Stimulated activated memory B cell treated with anti-CD40 and anti-IgM and Interleukin-4, amounts not matched to agents 10 μg/mL and 1 μg/mL and 100 μg/mL, for 72 hours (primary cell): ENCODE measurements around the gene CACNA1G.

Experiments
- ATAC-seq: fragments of 150-1000 bp; cut with Tn5 transposase; 2 replicates; pipeline ENCODE4 v1.10.0; 2021
- H3K27ac Mint-ChIP-seq: one replicate; pipeline ENCODE4 v1.8.0; 2022; ENCODE audit warnings: mild to moderate bottlenecking, mixed read lengths
- H3K27me3 Mint-ChIP-seq: one replicate; pipeline ENCODE4 v1.8.0; 2022; ENCODE audit warnings: mixed read lengths
- H3K36me3 Mint-ChIP-seq: one replicate; pipeline ENCODE4 v1.8.0; 2022; ENCODE audit warnings: mixed read lengths
- H3K4me1 Mint-ChIP-seq: one replicate; pipeline ENCODE4 v1.8.0; 2022; ENCODE audit warnings: mixed read lengths
- H3K4me3 Mint-ChIP-seq: one replicate; pipeline ENCODE4 v1.8.0; 2022; ENCODE audit warnings: mild to moderate bottlenecking, moderate library complexity, mixed read lengths
- H3K9me3 Mint-ChIP-seq: one replicate; pipeline ENCODE4 v1.8.0; 2022; ENCODE audit warnings: mixed read lengths

CACNA1G gene

DNA sequence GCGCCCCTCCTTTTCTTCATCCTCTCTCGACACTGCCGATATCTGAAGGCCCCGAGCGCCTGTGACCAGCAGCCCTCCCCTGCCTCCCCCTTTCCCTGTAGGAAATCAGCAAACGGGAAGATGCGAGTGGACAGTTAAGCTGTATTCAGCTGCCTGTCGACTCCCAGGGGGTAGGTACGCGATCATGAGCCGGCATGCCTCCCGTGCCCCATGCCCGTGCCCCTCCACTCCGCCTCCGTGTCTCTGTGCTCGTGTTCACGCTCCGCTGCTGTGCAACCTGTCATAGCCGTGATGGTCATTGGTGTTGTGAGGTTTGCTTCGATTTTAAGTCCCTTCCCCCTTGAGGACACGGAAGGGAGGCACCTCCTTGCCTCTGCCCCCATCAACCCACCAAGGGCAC lies 34.4 kb downstream of the CACNA1G start:
- H3K9me3 Mint-ChIP-seq: no peaks in the 10 kb centered on the region
- no peak overlapping the region for H3K27ac Mint-ChIP-seq
- peaks cover 6% of the 10 kb centered on the region for H3K4me1 Mint-ChIP-seq
- no peak overlapping the region for H3K4me3 Mint-ChIP-seq
- no peaks in the 10 kb centered on the region for H3K36me3 Mint-ChIP-seq
- H3K27me3 Mint-ChIP-seq: peaks cover 68% of the 10 kb centered on the region
- no peak for ATAC-seq

- no peak overlapping the region for H3K27ac Mint-ChIP-seq
- peaks cover 6% of the 10 kb centered on the region for H3K4me1 Mint-ChIP-seq
- ATAC-seq: no peak
These were observed 35.9 kb downstream of the CACNA1G start for GRCh38 chr17:50596191-50597037.

DNA sequence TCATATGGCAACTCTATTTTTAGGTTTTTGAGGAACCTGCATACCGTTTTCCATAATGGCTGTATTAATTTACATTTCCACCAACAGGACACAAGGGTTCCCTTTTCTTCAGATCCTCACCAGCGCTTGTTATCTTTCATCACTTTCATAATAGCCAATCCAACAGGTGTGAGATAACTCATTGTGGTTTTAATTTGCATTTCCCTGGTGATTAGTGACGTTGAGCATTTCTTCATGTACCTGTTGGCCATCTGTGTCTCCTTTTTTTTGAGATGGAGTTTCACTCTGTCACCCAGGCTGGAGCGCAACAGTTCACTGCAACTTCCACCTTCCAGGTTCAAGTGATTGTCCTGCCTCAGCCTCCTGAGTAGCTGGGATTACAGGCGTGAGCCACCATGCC lies 38.0 kb downstream of the CACNA1G start:
- Mint-ChIP-seq H3K27ac (no peak overlapping the region), H3K36me3 (no peaks in the 10 kb centered on the region), H3K4me3 (no peak overlapping the region), H3K4me1 (peaks cover 6% of the 10 kb centered on the region), H3K9me3 (no peaks in the 10 kb centered on the region), H3K27me3 (peaks cover 76% of the 10 kb centered on the region)
- no peak for ATAC-seq

More at GRCh38 chr17:50596191-50597037, 35.9 kb downstream of the CACNA1G start:
- H3K4me3 Mint-ChIP-seq: no peak overlapping the region
- no peaks in the 10 kb centered on the region for H3K9me3 Mint-ChIP-seq
- no peaks in the 10 kb centered on the region for H3K36me3 Mint-ChIP-seq
- H3K27me3 Mint-ChIP-seq: peaks cover 76% of the 10 kb centered on the region

- Mint-ChIP-seq H3K36me3 (no peaks in the 10 kb centered on the region), H3K4me3 (no peak overlapping the region), H3K9me3 (no peaks in the 10 kb centered on the region), H3K27ac (no peak overlapping the region), H3K4me1 (peaks cover 6% of the 10 kb centered on the region), H3K27me3 (peaks cover 81% of the 10 kb centered on the region)
- no peak for ATAC-seq
These were observed 39.1 kb downstream of the CACNA1G start for GRCh38 chr17:50599606-50600005.

DNA sequence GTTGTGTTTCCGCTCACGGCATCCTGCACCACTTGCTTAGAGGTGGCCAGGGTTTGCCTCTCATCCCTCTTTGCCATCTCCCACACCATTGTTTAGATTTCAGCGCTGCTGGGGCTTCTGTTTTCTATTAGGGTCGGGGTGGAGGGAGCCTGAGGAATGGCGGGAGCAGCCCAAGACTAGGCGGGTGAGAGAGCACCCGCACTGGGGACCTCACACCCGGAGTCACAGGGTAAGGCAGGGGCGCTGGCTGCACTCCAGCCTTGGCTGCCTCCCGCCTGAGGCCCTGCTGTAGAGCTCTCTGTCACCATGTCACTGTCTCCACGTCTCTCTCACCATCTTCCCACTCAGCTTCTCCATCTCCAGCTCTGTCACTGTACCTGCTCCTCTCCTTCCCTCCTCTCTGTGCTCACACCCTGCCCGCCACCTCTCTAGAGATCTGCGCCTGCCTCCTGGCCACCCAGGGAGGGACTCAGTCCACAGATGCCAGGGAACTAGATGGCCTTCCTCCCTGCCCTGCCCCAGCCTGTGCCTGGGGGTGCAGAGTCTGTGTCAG lies 41.4 kb downstream of the CACNA1G start:
- Mint-ChIP-seq H3K27ac (no peak overlapping the region), H3K9me3 (no peaks in the 10 kb centered on the region), H3K36me3 (no peaks in the 10 kb centered on the region), H3K4me3 (no peak overlapping the region), H3K4me1 (peaks cover 6% of the 10 kb centered on the region), H3K27me3 (peaks cover 79% of the 10 kb centered on the region)
- no peak for ATAC-seq

GRCh38 chr17:50602836-50603235 lies 42.3 kb downstream of the CACNA1G start:
- no peak for ATAC-seq
- no peaks in the 10 kb centered on the region for H3K9me3 Mint-ChIP-seq
- H3K36me3 Mint-ChIP-seq: no peaks in the 10 kb centered on the region
- H3K4me1 Mint-ChIP-seq: peaks cover 6% of the 10 kb centered on the region
- H3K27ac Mint-ChIP-seq: no peak overlapping the region
- H3K4me3 Mint-ChIP-seq: no peak overlapping the region
- peaks cover 88% of the 10 kb centered on the region for H3K27me3 Mint-ChIP-seq

- Mint-ChIP-seq H3K27ac (no peak overlapping the region), H3K36me3 (no peaks in the 10 kb centered on the region), H3K4me3 (no peak overlapping the region), H3K4me1 (peaks cover 6% of the 10 kb centered on the region), H3K27me3 (peaks cover 91% of the 10 kb centered on the region), H3K9me3 (no peaks in the 10 kb centered on the region)
- ATAC-seq: no peak
These were observed 42.8 kb downstream of the CACNA1G start for GRCh38 chr17:50603340-50603739.

- Mint-ChIP-seq H3K36me3 (no peaks in the 10 kb centered on the region), H3K27ac (no peak overlapping the region), H3K27me3 (peaks cover 96% of the 10 kb centered on the region), H3K9me3 (no peaks in the 10 kb centered on the region), H3K4me3 (no peak overlapping the region), H3K4me1 (no peaks in the 10 kb centered on the region)
- no peak for ATAC-seq
These were observed 44.0 kb downstream of the CACNA1G start for GRCh38 chr17:50604513-50604912.

- no peaks in the 10 kb centered on the region for H3K9me3 Mint-ChIP-seq
- H3K27ac Mint-ChIP-seq: no peak overlapping the region
- peaks cover 96% of the 10 kb centered on the region for H3K27me3 Mint-ChIP-seq
- ATAC-seq: no peak
- H3K4me3 Mint-ChIP-seq: no peak overlapping the region
- H3K36me3 Mint-ChIP-seq: no peaks in the 10 kb centered on the region
- no peaks in the 10 kb centered on the region for H3K4me1 Mint-ChIP-seq
These were observed 44.9 kb downstream of the CACNA1G start for GRCh38 chr17:50605429-50605828.

DNA sequence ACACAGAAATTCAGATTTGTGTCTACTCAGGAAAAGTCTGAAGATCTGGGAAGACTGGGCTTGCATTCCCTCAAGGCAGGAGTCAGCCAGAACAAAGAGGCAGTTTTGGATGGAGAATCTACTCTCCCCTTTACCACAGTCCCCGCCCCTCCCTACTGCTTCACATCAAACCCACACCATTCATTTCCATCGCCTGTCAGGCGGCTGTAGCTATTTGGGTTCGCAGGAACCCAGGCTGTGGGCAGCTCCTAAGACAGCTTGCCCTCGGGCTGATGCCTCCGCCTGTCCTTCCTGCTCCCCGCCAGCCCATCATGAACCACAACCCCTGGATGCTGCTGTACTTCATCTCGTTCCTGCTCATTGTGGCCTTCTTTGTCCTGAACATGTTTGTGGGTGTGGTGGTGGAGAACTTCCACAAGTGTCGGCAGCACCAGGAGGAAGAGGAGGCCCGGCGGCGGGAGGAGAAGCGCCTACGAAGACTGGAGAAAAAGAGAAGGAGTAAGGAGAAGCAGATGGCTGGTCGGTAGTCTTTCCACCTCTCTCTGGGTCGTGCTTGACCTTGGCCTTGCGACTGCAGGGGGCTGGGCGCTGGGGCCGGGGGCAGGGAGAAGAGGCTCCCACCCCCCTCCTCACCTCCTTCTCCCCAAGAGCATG lies 47.1 kb downstream of the CACNA1G start:
- no peak overlapping the region for H3K4me3 Mint-ChIP-seq
- no peaks in the 10 kb centered on the region for H3K9me3 Mint-ChIP-seq
- H3K27me3 Mint-ChIP-seq: peaks cover 90% of the 10 kb centered on the region
- ATAC-seq: no peak
- H3K4me1 Mint-ChIP-seq: no peaks in the 10 kb centered on the region
- no peaks in the 10 kb centered on the region for H3K36me3 Mint-ChIP-seq
- no peak overlapping the region for H3K27ac Mint-ChIP-seq

DNA sequence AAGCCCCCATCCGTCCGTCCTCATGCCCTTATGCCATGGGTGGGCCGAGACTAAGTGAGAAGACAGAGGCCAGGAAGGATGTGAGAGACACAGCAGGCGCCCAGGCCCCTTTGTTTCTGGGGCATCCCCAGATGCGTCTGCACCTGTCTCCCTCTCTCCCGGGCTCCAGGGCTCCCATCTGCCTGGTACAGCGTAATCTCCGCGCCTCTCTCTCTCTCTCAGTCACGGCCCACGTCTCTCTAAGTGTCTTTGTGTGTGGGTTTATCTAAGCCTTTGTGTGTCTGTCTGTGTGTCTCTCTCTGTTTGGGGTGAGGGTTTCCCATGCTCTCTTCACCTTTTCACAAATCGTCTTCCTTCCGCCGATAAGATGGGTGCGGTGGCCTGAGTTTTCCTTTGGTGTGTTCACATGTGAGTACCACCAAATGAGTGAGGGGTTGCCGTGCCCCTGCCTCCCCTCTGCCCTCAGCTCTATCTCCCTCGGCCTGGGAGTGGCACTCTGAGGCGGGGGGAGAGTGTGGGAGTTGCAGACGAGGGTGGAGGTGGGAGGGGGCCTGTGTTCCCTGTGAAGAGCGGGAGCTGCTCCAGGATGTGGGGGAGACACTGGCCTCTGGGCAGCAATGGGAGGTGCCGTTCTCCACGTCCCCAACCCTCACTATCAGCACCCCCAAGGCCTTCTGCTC lies 48.3 kb downstream of the CACNA1G start:
- Mint-ChIP-seq H3K9me3 (no peaks in the 10 kb centered on the region), H3K27ac (no peak overlapping the region), H3K4me3 (no peak overlapping the region), H3K36me3 (no peaks in the 10 kb centered on the region), H3K4me1 (peaks cover under 1% of the 10 kb centered on the region), H3K27me3 (peaks cover 84% of the 10 kb centered on the region)
- no peak for ATAC-seq

GRCh38 chr17:50609380-50610074 lies 49.0 kb downstream of the CACNA1G start:
- Mint-ChIP-seq H3K36me3 (no peaks in the 10 kb centered on the region), H3K9me3 (no peaks in the 10 kb centered on the region), H3K27me3 (peaks cover 84% of the 10 kb centered on the region), H3K27ac (no peak overlapping the region), H3K4me3 (no peak overlapping the region), H3K4me1 (peaks cover 8% of the 10 kb centered on the region)
- ATAC-seq: no peak

DNA sequence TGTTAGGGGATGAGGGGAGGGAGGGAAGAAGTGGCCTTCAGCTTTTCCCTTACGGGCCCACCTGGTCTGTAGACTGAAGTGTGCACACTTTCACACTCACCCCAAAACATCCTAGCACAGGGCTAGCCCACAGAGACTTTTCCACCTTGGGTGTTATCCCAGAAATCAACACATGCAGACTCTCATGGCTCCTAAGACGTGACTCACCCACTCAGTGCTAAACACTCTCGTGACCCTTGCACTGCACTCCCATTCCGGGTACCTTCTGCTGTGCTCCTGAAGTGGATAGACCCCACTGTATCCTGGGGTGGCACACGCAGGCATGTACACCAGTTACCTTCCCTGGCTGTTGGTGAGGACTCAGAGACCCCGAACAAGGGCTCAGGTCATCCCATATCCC lies 51.1 kb downstream of the CACNA1G start:
- Mint-ChIP-seq H3K27me3 (peaks cover 75% of the 10 kb centered on the region), H3K4me3 (no peak overlapping the region), H3K9me3 (no peaks in the 10 kb centered on the region), H3K27ac (no peak overlapping the region), H3K4me1 (peaks cover 8% of the 10 kb centered on the region), H3K36me3 (no peaks in the 10 kb centered on the region)
- ATAC-seq: no peak

DNA sequence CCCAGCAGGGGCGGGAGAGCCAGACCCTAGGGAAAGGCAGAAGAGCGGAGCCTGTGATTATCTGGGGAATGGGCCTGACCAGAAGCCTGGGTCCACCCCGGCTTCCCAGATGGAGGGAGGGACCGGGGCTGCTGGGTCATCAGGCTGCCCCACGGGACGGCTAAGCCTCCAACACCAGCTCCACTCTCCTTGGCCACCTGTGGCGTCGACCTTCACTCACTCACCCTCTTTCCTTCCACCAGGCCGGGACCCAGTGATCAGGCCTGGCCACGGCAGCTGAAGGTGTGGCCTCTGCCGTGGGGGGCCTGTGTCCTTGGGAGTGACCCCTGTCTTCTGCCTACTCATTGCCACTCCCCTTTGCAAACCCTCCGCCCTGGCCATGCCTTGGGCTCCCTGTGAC lies 51.8 kb downstream of the CACNA1G start:
- H3K27ac Mint-ChIP-seq: no peak overlapping the region
- no peaks in the 10 kb centered on the region for H3K36me3 Mint-ChIP-seq
- peaks cover 8% of the 10 kb centered on the region for H3K4me1 Mint-ChIP-seq
- peaks cover 68% of the 10 kb centered on the region for H3K27me3 Mint-ChIP-seq
- ATAC-seq: no peak
- H3K9me3 Mint-ChIP-seq: no peaks in the 10 kb centered on the region
- no peak overlapping the region for H3K4me3 Mint-ChIP-seq
